Lower leg skin (tissue), 4 donors: ENCODE measurements around the gene RNF6. TPM values are rescaled to one million over a fixed set of nuclear protein-coding genes. Genes with fewer than 3 reads are reported as not detected.

Source experiments
- DNase-seq, 2 donors: peaks; one replicate each; pipeline ENCODE4 v3.0.0-alpha.2; 2019; ENCODE audit warnings: low spot score in 2 of 2
- H3K4me3 ChIP-seq: fragments of 200-600 bp; sonication (generic); 2 replicates; pipeline ENCODE4 v1.5.1; 2017; ENCODE audit warnings: mild to moderate bottlenecking, low read depth; ENCODE audit not compliant: poor library complexity, severe bottlenecking
- CTCF ChIP-seq, 3 donors: fragments of 450-650 bp; IDR thresholded peaks; one replicate each; pipeline ENCODE4 v1.5.1; 2016; ENCODE audit warnings: antibody characterized with exemption in 3 of 3, mild to moderate bottlenecking in 3 of 3, moderate library complexity in 2 of 3
- POLR2A ChIP-seq, 2 donors: fragments of 450-650 bp; IDR thresholded peaks; one replicate each; pipeline ENCODE4 v1.6.1; 2016 to 2017; ENCODE audit warnings: antibody characterized with exemption in 2 of 2, mild to moderate bottlenecking in 1 of 2, moderate library complexity in 1 of 2
- WGBS, 2 donors: methylation state at CpG; one replicate each; pipeline ENCODE4 v1.1.5; 2018; 5-methylcytosine and 5-hydroxymethylcytosine counted together
- intact Hi-C: fragments of 100-400 bp; cut with DNase I; formaldehyde crosslinking; loops from one replicate; pipeline ENCODE4 v1.15.0; 2023; ENCODE audit warnings: low total_unique reads
- total RNA-seq, 4 donors: library from RNA; depleted of rRNA; stranded (reverse); fragments of >200 nt; gene quantifications; one replicate each; pipeline ENCODE4 v1.1.0, GENCODE V29; 2016

Gene RNF6
- total RNA-seq, 4 donors from 2014 or later = 24.3 to 30.3 (median 26.1) TPM

- no peak overlapping the region for H3K4me3 ChIP-seq
- intact Hi-C loops = no loop called here
- no peak for TF ChIP-seq CTCF (IDR thresholded peaks at IDR 0.05)
- no peak for TF ChIP-seq POLR2A (IDR thresholded peaks at IDR 0.05)
- DNase-seq = no peak
- 94 to 95% methylated on average over 6 of the region's 6 CpGs for WGBS, 2 donors
These were observed 8.1 kb downstream of the RNF6 start for GRCh38 chr13:26213982-26214381.

GRCh38 chr13:26213345-26213744, 8.8 kb downstream of the RNF6 start:
- TF ChIP-seq POLR2A (IDR thresholded peaks at IDR 0.05) (no peak), CTCF (IDR thresholded peaks at IDR 0.05) (no peak)
- intact Hi-C loops = no loop called here
- H3K4me3 ChIP-seq = no peak overlapping the region
- DNase-seq = no peak
- 85 to 87% methylated on average over 1 of the region's 1 CpG for WGBS, 2 donors

GRCh38 chr13:26208287-26208686, 13.8 kb downstream of the RNF6 start:
- intact Hi-C loops = no loop called here
- DNase-seq = no peak
- no peak for TF ChIP-seq CTCF (IDR thresholded peaks at IDR 0.05)
- no peak for TF ChIP-seq POLR2A (IDR thresholded peaks at IDR 0.05)
- 100% methylated on average over 1 of the region's 1 CpG for WGBS, 2 donors
- H3K4me3 ChIP-seq = no peak overlapping the region

GRCh38 chr13:26202365-26202972, 19.6 kb downstream of the RNF6 start:
- TF ChIP-seq CTCF (IDR thresholded peaks at IDR 0.05) (no peak), POLR2A (IDR thresholded peaks at IDR 0.05) (no peak)
- DNase-seq = no peak
- H3K4me3 ChIP-seq = no peak overlapping the region
- intact Hi-C loops = no loop called here

- no peak overlapping the region for H3K4me3 ChIP-seq
- no peak for DNase-seq
- intact Hi-C loops = no loop called here
- TF ChIP-seq CTCF (IDR thresholded peaks at IDR 0.05) = no peak
- TF ChIP-seq POLR2A (IDR thresholded peaks at IDR 0.05) = no peak
These were observed 21.3 kb downstream of the RNF6 start for GRCh38 chr13:26200811-26201210.

GRCh38 chr13:26198116-26198515, 24.0 kb downstream of the RNF6 start:
- H3K4me3 ChIP-seq = no peak overlapping the region
- intact Hi-C loops = no loop called here
- no peak for DNase-seq
- TF ChIP-seq CTCF (IDR thresholded peaks at IDR 0.05) (no peak), POLR2A (IDR thresholded peaks at IDR 0.05) (no peak)
